Measurements from ENCODE around the gene AFAP1. TPM values are rescaled to one million over a fixed set of nuclear protein-coding genes. Genes with fewer than 3 reads are reported as not detected.
A peak's percentile ranks its signal among the peaks of the same experiment; 100 is the strongest.

The AFAP1 gene
- total RNA-seq (5.0 TPM), polyA plus RNA-seq (1 to 10 TPM; 1.8 to 4.1 (median 2.1) TPM)

- Histone ChIP-seq H3K4me3 (ENCODE audit: low read depth, low read length) (peak within 1 kb of the TSS; percentile 66), H3K27ac (ENCODE audit: insufficient read depth, low read length, poor library complexity, severe bottlenecking) (peak within 1 kb of the TSS; percentile 14), H3K4me1 (ENCODE audit: control insufficient read depth, insufficient read depth, low read length, poor library complexity, severe bottlenecking) (peaks cover 16% of the 10 kb centered on the region), H3K36me3 (ENCODE audit: control insufficient read depth, insufficient read depth, low read length) (no peaks in the 10 kb centered on the region), H3K27me3 (ENCODE audit: control insufficient read depth, insufficient read depth, low read length) (peaks cover 1% of the 10 kb centered on the region), H3K9me3 (ENCODE audit: control insufficient read depth in 2 of 2, low read length in 2 of 2) (no peaks in the 10 kb centered on the region)
- ATAC-seq (ENCODE audit: low read depth in 2 of 2): peak; percentile 93 to 96
- Mint-ChIP-seq H3K36me3 (no peaks in the 10 kb centered on the region), H3K27me3 (peaks cover 19% of the 10 kb centered on the region), H3K9me3 (peaks cover 0 to 5% (median 0%) of the 10 kb centered on the region in 7 donors), H3K27ac (peak within 1 kb of the TSS in 1 of 3 donors; percentile 88), H3K4me1 (peaks cover 7 to 35% (median 13%) of the 10 kb centered on the region in 4 donors), H3K4me3 (peak within 1 kb of the TSS; percentile 54 to 80 (median 69))
- DNase-seq: peak; percentile 80 to 89 (median 86)
Measured at GRCh38 chr4:7939377-7940108, at the start of gene AFAP1. Gene AFAP1, minus strand, starts transcription at chr4:7939861. Its CDS starts 67,783 bp downstream, at chr4:7872078.

DNA sequence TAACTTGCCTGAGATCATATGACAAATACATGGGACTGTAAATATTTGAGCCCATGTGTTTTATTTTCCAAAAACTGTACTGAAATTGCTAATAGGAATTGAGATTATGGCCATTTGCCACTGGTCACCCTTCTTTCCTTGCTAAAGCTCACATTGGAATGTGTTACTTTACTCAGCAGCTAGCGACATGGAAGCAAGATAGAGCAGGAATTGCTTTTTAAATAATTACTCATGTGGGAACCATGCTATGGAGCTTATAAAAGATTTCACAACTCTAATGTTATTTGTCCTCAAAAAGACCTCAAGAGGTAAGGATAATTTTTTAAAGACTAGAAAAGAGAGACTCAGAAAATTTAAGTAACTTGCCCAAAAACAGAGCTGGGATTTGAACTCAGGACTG lies 48.8 kb upstream of the AFAP1 start:
- Histone ChIP-seq H3K27ac (ENCODE audit: insufficient read depth, low read length, poor library complexity, severe bottlenecking) (no peak overlapping the region), H3K4me1 (ENCODE audit: control insufficient read depth, insufficient read depth, low read length, poor library complexity, severe bottlenecking) (peaks cover 3% of the 10 kb centered on the region), H3K27me3 (ENCODE audit: control insufficient read depth, insufficient read depth, low read length) (no peaks in the 10 kb centered on the region), H3K4me3 (ENCODE audit: low read depth, low read length) (no peak overlapping the region), H3K36me3 (ENCODE audit: control insufficient read depth, insufficient read depth, low read length) (no peaks in the 10 kb centered on the region), H3K9me3 (ENCODE audit: control insufficient read depth in 2 of 2, low read length in 2 of 2) (peaks cover 0 to 2% of the 10 kb centered on the region in 2 experiments)
- DNase-seq (no peak), ATAC-seq (ENCODE audit: low read depth in 2 of 2) (no peak)
- no peak overlapping the region for H3K27ac Mint-ChIP-seq
- H3K27me3 Mint-ChIP-seq: no peaks in the 10 kb centered on the region
- peaks cover 0 to 4% (median 2%) of the 10 kb centered on the region in 4 donors for H3K4me1 Mint-ChIP-seq
- peaks cover 0 to 5% (median 0%) of the 10 kb centered on the region in 7 donors for H3K9me3 Mint-ChIP-seq
- H3K36me3 Mint-ChIP-seq: no peaks in the 10 kb centered on the region
- H3K4me3 Mint-ChIP-seq: no peak overlapping the region

DNA sequence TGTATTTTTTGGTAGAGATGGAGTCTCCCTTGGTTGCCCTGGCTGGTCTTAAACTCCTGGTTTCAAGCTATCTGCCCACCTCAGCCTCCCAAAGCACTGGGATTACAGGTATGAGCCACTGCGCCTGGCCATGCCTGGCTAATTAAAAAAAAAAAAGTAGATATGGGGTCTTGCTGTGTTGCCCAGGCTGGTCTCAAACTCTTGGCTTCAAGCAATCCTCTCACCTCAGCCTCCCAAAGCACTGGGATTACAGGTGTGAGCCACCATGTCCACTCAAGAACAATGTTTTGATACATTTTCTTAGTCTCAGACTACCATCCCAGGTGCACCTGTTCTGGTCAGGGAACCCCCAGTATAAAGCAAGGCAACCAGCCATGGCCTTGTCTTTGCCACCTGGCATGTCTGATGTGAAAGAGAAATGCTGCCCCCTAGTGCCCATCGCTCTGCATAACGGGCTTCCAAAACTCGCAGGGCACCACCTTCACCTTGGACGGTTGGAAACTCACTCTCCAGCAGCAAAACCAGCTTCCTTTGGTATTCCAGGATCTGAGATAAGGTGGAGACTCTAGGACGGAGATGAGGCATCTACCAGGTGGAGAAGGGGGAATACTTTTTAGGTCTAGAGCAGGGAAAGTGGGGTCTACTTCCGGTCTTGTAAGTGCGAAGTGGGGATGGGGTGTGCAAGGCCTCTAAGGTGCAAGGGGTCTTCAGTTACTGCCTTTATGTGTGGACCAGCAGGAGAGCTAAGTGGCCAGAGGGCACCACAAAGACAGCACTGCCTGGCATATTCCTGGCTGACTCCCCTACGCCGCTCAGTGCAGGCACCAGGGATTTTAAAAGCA lies 47.7 kb upstream of the AFAP1 start:
- no peaks in the 10 kb centered on the region for H3K36me3 ChIP-seq (ENCODE audit: control insufficient read depth, insufficient read depth, low read length)
- Mint-ChIP-seq H3K36me3 (no peaks in the 10 kb centered on the region), H3K4me3 (no peak overlapping the region), H3K4me1 (peaks cover 0 to 4% (median 2%) of the 10 kb centered on the region in 4 donors), H3K27ac (no peak overlapping the region), H3K9me3 (peaks cover 0 to 5% (median 0%) of the 10 kb centered on the region in 7 donors), H3K27me3 (no peaks in the 10 kb centered on the region)
- ATAC-seq (ENCODE audit: low read depth in 2 of 2) (peak; percentile 70 to 74), DNase-seq (peak; percentile 41 to 74 (median 72))
- no peaks in the 10 kb centered on the region for H3K27me3 ChIP-seq (ENCODE audit: control insufficient read depth, insufficient read depth, low read length)
- H3K27ac ChIP-seq (ENCODE audit: insufficient read depth, low read length, poor library complexity, severe bottlenecking): no peak overlapping the region
- peaks cover 3% of the 10 kb centered on the region for H3K4me1 ChIP-seq (ENCODE audit: control insufficient read depth, insufficient read depth, low read length, poor library complexity, severe bottlenecking)
- no peak overlapping the region for H3K4me3 ChIP-seq (ENCODE audit: low read depth, low read length)
- H3K9me3 ChIP-seq (ENCODE audit: control insufficient read depth in 2 of 2, low read length in 2 of 2): peaks cover 0 to 2% of the 10 kb centered on the region in 2 experiments

DNA sequence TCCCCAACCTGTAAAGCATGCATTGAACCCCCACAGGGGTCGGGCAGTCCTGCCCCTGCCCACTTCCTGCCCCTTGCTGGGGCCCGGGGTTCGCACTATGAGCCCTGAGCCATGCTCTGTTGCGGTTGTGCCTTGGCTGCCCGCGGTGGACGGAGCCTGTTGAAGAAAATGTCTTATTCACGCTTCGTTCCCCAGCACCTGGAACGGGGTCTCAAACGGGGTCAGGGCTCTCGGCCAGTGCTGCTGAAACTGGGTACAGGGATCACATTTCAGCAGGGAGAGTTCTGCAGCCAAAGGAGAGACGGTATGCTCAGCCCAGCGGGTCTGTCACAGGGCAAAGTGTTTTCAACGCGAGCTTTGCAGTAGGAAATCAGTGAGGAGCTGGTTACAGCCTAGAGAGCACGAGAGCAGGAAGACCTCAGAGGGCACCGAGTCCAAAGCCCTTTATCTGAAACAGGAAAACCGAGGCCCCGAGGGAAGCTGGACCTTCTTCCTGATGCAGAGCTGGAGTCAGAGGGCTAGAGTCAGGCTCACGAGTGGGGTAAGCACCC lies 46.3 kb upstream of the AFAP1 start:
- no peaks in the 10 kb centered on the region for H3K27me3 ChIP-seq (ENCODE audit: control insufficient read depth, insufficient read depth, low read length)
- H3K9me3 Mint-ChIP-seq: peaks cover 0 to 3% (median 0%) of the 10 kb centered on the region in 7 donors
- no peak overlapping the region for H3K4me3 ChIP-seq (ENCODE audit: low read depth, low read length)
- peak overlapping the region in 1 of 4 donors; percentile 61 for H3K4me3 Mint-ChIP-seq
- H3K4me1 ChIP-seq (ENCODE audit: control insufficient read depth, insufficient read depth, low read length, poor library complexity, severe bottlenecking): peaks cover 3% of the 10 kb centered on the region
- H3K27ac ChIP-seq (ENCODE audit: insufficient read depth, low read length, poor library complexity, severe bottlenecking): no peak overlapping the region
- ATAC-seq (ENCODE audit: low read depth in 2 of 2) (no peak), DNase-seq (no peak)
- no peaks in the 10 kb centered on the region for H3K36me3 ChIP-seq (ENCODE audit: control insufficient read depth, insufficient read depth, low read length)
- H3K4me1 Mint-ChIP-seq: peaks cover 0 to 4% (median 2%) of the 10 kb centered on the region in 4 donors
- no peaks in the 10 kb centered on the region for H3K27me3 Mint-ChIP-seq
- no peak overlapping the region for H3K27ac Mint-ChIP-seq
- H3K9me3 ChIP-seq (ENCODE audit: control insufficient read depth in 2 of 2, low read length in 2 of 2): peaks cover 0 to 2% of the 10 kb centered on the region in 2 experiments
- peaks cover 5% of the 10 kb centered on the region for H3K36me3 Mint-ChIP-seq

GRCh38 chr4:7985072-7985471 lies 45.4 kb upstream of the AFAP1 start:
- ATAC-seq (ENCODE audit: low read depth in 2 of 2): no peak

GRCh38 chr4:7984286-7984925 lies 44.7 kb upstream of the AFAP1 start:
- H3K4me1 ChIP-seq (ENCODE audit: control insufficient read depth, insufficient read depth, low read length, poor library complexity, severe bottlenecking): peaks cover 3% of the 10 kb centered on the region
- DNase-seq (no peak), ATAC-seq (ENCODE audit: low read depth in 2 of 2) (no peak)
- peaks cover 5% of the 10 kb centered on the region for H3K36me3 Mint-ChIP-seq
- H3K4me3 ChIP-seq (ENCODE audit: low read depth, low read length): no peak overlapping the region
- no peak overlapping the region for H3K4me3 Mint-ChIP-seq
- H3K27ac ChIP-seq (ENCODE audit: insufficient read depth, low read length, poor library complexity, severe bottlenecking): no peak overlapping the region
- no peaks in the 10 kb centered on the region for H3K36me3 ChIP-seq (ENCODE audit: control insufficient read depth, insufficient read depth, low read length)
- H3K9me3 Mint-ChIP-seq: peaks cover 0 to 3% (median 0%) of the 10 kb centered on the region in 7 donors
- no peaks in the 10 kb centered on the region for H3K27me3 Mint-ChIP-seq
- peak overlapping the region in 1 of 3 donors; percentile 56 for H3K27ac Mint-ChIP-seq
- peaks cover 0 to 4% (median 2%) of the 10 kb centered on the region in 4 donors for H3K4me1 Mint-ChIP-seq
- no peaks in the 10 kb centered on the region for H3K9me3 ChIP-seq (ENCODE audit: control insufficient read depth in 2 of 2, low read length in 2 of 2)
- H3K27me3 ChIP-seq (ENCODE audit: control insufficient read depth, insufficient read depth, low read length): no peaks in the 10 kb centered on the region

More at GRCh38 chr4:7985072-7985471, 45.4 kb upstream of the AFAP1 start:
- Mint-ChIP-seq H3K27ac (peak overlapping the region in 1 of 3 donors; percentile 56), H3K4me1 (peaks cover 0 to 4% (median 2%) of the 10 kb centered on the region in 4 donors), H3K36me3 (peaks cover 5% of the 10 kb centered on the region), H3K9me3 (peaks cover 0 to 3% (median 0%) of the 10 kb centered on the region in 7 donors), H3K4me3 (no peak overlapping the region), H3K27me3 (no peaks in the 10 kb centered on the region)
- Histone ChIP-seq H3K27me3 (ENCODE audit: control insufficient read depth, insufficient read depth, low read length) (no peaks in the 10 kb centered on the region), H3K9me3 (ENCODE audit: control insufficient read depth in 2 of 2, low read length in 2 of 2) (peaks cover 0 to 2% of the 10 kb centered on the region in 2 experiments), H3K4me1 (ENCODE audit: control insufficient read depth, insufficient read depth, low read length, poor library complexity, severe bottlenecking) (peaks cover 3% of the 10 kb centered on the region), H3K4me3 (ENCODE audit: low read depth, low read length) (no peak overlapping the region), H3K27ac (ENCODE audit: insufficient read depth, low read length, poor library complexity, severe bottlenecking) (no peak overlapping the region), H3K36me3 (ENCODE audit: control insufficient read depth, insufficient read depth, low read length) (no peaks in the 10 kb centered on the region)
- DNase-seq: no peak

GRCh38 chr4:7983296-7983695 lies 43.6 kb upstream of the AFAP1 start:
- H3K27ac ChIP-seq (ENCODE audit: insufficient read depth, low read length, poor library complexity, severe bottlenecking): no peak overlapping the region
- no peaks in the 10 kb centered on the region for H3K9me3 ChIP-seq (ENCODE audit: control insufficient read depth in 2 of 2, low read length in 2 of 2)
- no peak overlapping the region for H3K27ac Mint-ChIP-seq
- peaks cover 5% of the 10 kb centered on the region for H3K36me3 Mint-ChIP-seq
- DNase-seq: no peak
- no peak for ATAC-seq (ENCODE audit: low read depth in 2 of 2)
- H3K4me1 Mint-ChIP-seq: peaks cover 0 to 4% (median 2%) of the 10 kb centered on the region in 4 donors
- H3K4me3 ChIP-seq (ENCODE audit: low read depth, low read length): no peak overlapping the region
- peaks cover 3% of the 10 kb centered on the region for H3K4me1 ChIP-seq (ENCODE audit: control insufficient read depth, insufficient read depth, low read length, poor library complexity, severe bottlenecking)
- no peaks in the 10 kb centered on the region for H3K27me3 Mint-ChIP-seq
- H3K27me3 ChIP-seq (ENCODE audit: control insufficient read depth, insufficient read depth, low read length): no peaks in the 10 kb centered on the region
- H3K9me3 Mint-ChIP-seq: peaks cover 0 to 3% (median 0%) of the 10 kb centered on the region in 7 donors
- H3K4me3 Mint-ChIP-seq: no peak overlapping the region
- H3K36me3 ChIP-seq (ENCODE audit: control insufficient read depth, insufficient read depth, low read length): no peaks in the 10 kb centered on the region
